ENCODE results near the gene PAPSS1. TPM values are rescaled to one million over a fixed set of nuclear protein-coding genes. Genes with fewer than 3 reads are reported as not detected.
A peak's percentile ranks its signal among the peaks of the same experiment; 100 is the strongest.
"Not testable (repeated sequence)": the region's sequence is repeated elsewhere in the genome, so short reads cannot be mapped to it uniquely, and the experiment has no call there.

Gene PAPSS1
- total RNA-seq, 2 donors from 2014 or later, result 31.6 to 33.2 TPM

GRCh38 chr4:107719207-107719921 lies 670 bp downstream of the PAPSS1 start:
- peak; percentile 44 for DNase-seq
- Mint-ChIP-seq H3K4me3 (peak overlapping the region; percentile 96 to 98), H3K9me3 (no peaks in the 10 kb centered on the region), H3K27me3 (ENCODE audit: low read depth) (no peaks in the 10 kb centered on the region), H3K4me1 (ENCODE audit: low read depth) (peaks cover 32% of the 10 kb centered on the region), H3K36me3 (ENCODE audit: insufficient read depth in 2 of 2) (peaks cover 0 to 5% of the 10 kb centered on the region in 2 donors), H3K27ac (peak overlapping the region; percentile 56)
- peak; percentile 8 to 10 for ATAC-seq (replicated peaks in 1 of 2)

GRCh38 chr4:107718351-107718965 lies 1.6 kb downstream of the PAPSS1 start:
- DNase-seq (no peak), ATAC-seq (replicated peaks in 1 of 2) (no peak)
- Mint-ChIP-seq H3K4me3 (peak overlapping the region; percentile 96 to 98), H3K27ac (peak overlapping the region; percentile 2), H3K36me3 (ENCODE audit: insufficient read depth in 2 of 2) (peaks cover 4 to 5% of the 10 kb centered on the region in 2 donors), H3K27me3 (ENCODE audit: low read depth) (no peaks in the 10 kb centered on the region), H3K4me1 (ENCODE audit: low read depth) (peaks cover 37% of the 10 kb centered on the region), H3K9me3 (no peaks in the 10 kb centered on the region)

- H3K9me3 Mint-ChIP-seq, result peaks cover 0 to 2% of the 10 kb centered on the region in 2 donors
- no peak for DNase-seq
- H3K27ac Mint-ChIP-seq, result no peak overlapping the region
- H3K27me3 Mint-ChIP-seq (ENCODE audit: low read depth), result no peaks in the 10 kb centered on the region
- H3K4me3 Mint-ChIP-seq, result no peak overlapping the region
- peaks cover 3 to 9% of the 10 kb centered on the region in 2 donors for H3K36me3 Mint-ChIP-seq (ENCODE audit: insufficient read depth in 2 of 2)
- no peak for ATAC-seq (replicated peaks in 1 of 2)
- peaks cover 39% of the 10 kb centered on the region for H3K4me1 Mint-ChIP-seq (ENCODE audit: low read depth)
Observed at GRCh38 chr4:107714256-107714655, 5.8 kb downstream of the PAPSS1 start.

- H3K4me3 Mint-ChIP-seq, result no peak overlapping the region
- H3K27me3 Mint-ChIP-seq (ENCODE audit: low read depth), result no peaks in the 10 kb centered on the region
- ATAC-seq (replicated peaks in 1 of 2) (no peak), DNase-seq (no peak)
- H3K9me3 Mint-ChIP-seq, result peaks cover 2 to 6% of the 10 kb centered on the region in 2 donors
- H3K4me1 Mint-ChIP-seq (ENCODE audit: low read depth), result peaks cover 21% of the 10 kb centered on the region
- peaks cover 4 to 10% of the 10 kb centered on the region in 2 donors for H3K36me3 Mint-ChIP-seq (ENCODE audit: insufficient read depth in 2 of 2)
- H3K27ac Mint-ChIP-seq, result no peak overlapping the region
Observed at GRCh38 chr4:107712236-107712635, 7.8 kb downstream of the PAPSS1 start.

- no peak overlapping the region for H3K27ac Mint-ChIP-seq
- peaks cover 2 to 6% of the 10 kb centered on the region in 2 donors for H3K9me3 Mint-ChIP-seq
- ATAC-seq (replicated peaks in 1 of 2) (no peak), DNase-seq (no peak)
- H3K4me3 Mint-ChIP-seq, result no peak overlapping the region
- peaks cover 21% of the 10 kb centered on the region for H3K4me1 Mint-ChIP-seq (ENCODE audit: low read depth)
- no peaks in the 10 kb centered on the region for H3K27me3 Mint-ChIP-seq (ENCODE audit: low read depth)
- peaks cover 4 to 10% of the 10 kb centered on the region in 2 donors for H3K36me3 Mint-ChIP-seq (ENCODE audit: insufficient read depth in 2 of 2)
Observed at GRCh38 chr4:107711831-107712230, 8.2 kb downstream of the PAPSS1 start.

- peaks cover 8 to 14% of the 10 kb centered on the region in 2 donors for H3K36me3 Mint-ChIP-seq (ENCODE audit: insufficient read depth in 2 of 2)
- ATAC-seq (replicated peaks in 1 of 2) (no peak), DNase-seq (no peak)
- peaks cover 6 to 11% of the 10 kb centered on the region in 2 donors for H3K9me3 Mint-ChIP-seq
- no peak overlapping the region for H3K27ac Mint-ChIP-seq
- peaks cover 21% of the 10 kb centered on the region for H3K4me1 Mint-ChIP-seq (ENCODE audit: low read depth)
- no peak overlapping the region for H3K4me3 Mint-ChIP-seq
- no peaks in the 10 kb centered on the region for H3K27me3 Mint-ChIP-seq (ENCODE audit: low read depth)
Observed at GRCh38 chr4:107710493-107711459, 9.3 kb downstream of the PAPSS1 start.

- H3K4me3 Mint-ChIP-seq, result no peak overlapping the region
- no peak overlapping the region for H3K27ac Mint-ChIP-seq
- DNase-seq (no peak), ATAC-seq (replicated peaks in 1 of 2) (no peak)
- peaks cover 21% of the 10 kb centered on the region for H3K4me1 Mint-ChIP-seq (ENCODE audit: low read depth)
- H3K27me3 Mint-ChIP-seq (ENCODE audit: low read depth), result no peaks in the 10 kb centered on the region
- peaks cover 13 to 18% of the 10 kb centered on the region in 2 donors for H3K36me3 Mint-ChIP-seq (ENCODE audit: insufficient read depth in 2 of 2)
- peaks cover 10 to 11% of the 10 kb centered on the region in 2 donors for H3K9me3 Mint-ChIP-seq
Observed at GRCh38 chr4:107709916-107710315, 10.1 kb downstream of the PAPSS1 start.

- DNase-seq (no peak), ATAC-seq (replicated peaks in 1 of 2) (no peak)
- peaks cover 16% of the 10 kb centered on the region for H3K4me1 Mint-ChIP-seq (ENCODE audit: low read depth)
- peaks cover 16 to 17% of the 10 kb centered on the region in 2 donors for H3K36me3 Mint-ChIP-seq (ENCODE audit: insufficient read depth in 2 of 2)
- H3K4me3 Mint-ChIP-seq, result no peak overlapping the region
- no peak overlapping the region for H3K27ac Mint-ChIP-seq
- peaks cover 10 to 14% of the 10 kb centered on the region in 2 donors for H3K9me3 Mint-ChIP-seq
- no peaks in the 10 kb centered on the region for H3K27me3 Mint-ChIP-seq (ENCODE audit: low read depth)
Observed at GRCh38 chr4:107708225-107708624, 11.8 kb downstream of the PAPSS1 start.

GRCh38 chr4:107705742-107706556 lies 14.1 kb downstream of the PAPSS1 start:
- H3K9me3 Mint-ChIP-seq, result peaks cover 10 to 14% of the 10 kb centered on the region in 2 donors
- DNase-seq (no peak), ATAC-seq (replicated peaks in 1 of 2) (no peak)
- H3K36me3 Mint-ChIP-seq (ENCODE audit: insufficient read depth in 2 of 2), result peaks cover 16 to 17% of the 10 kb centered on the region in 2 donors
- H3K4me1 Mint-ChIP-seq (ENCODE audit: low read depth), result peaks cover 16% of the 10 kb centered on the region
- H3K27me3 Mint-ChIP-seq (ENCODE audit: low read depth), result no peaks in the 10 kb centered on the region
- H3K27ac Mint-ChIP-seq, result no peak overlapping the region
- no peak overlapping the region for H3K4me3 Mint-ChIP-seq

- Mint-ChIP-seq H3K4me1 (ENCODE audit: low read depth) (no peaks in the 10 kb centered on the region), H3K9me3 (peaks cover 8% of the 10 kb centered on the region in 2 donors), H3K27ac (no peak overlapping the region), H3K27me3 (ENCODE audit: low read depth) (no peaks in the 10 kb centered on the region), H3K4me3 (no peak overlapping the region), H3K36me3 (ENCODE audit: insufficient read depth in 2 of 2) (peaks cover 10 to 16% of the 10 kb centered on the region in 2 donors)
- no peak for ATAC-seq (replicated peaks in 1 of 2)
- no peak for DNase-seq
Observed at GRCh38 chr4:107701565-107701964, 18.5 kb downstream of the PAPSS1 start.

- ATAC-seq (replicated peaks in 1 of 2) (no peak), DNase-seq (no peak)
- Mint-ChIP-seq H3K27me3 (ENCODE audit: low read depth) (no peaks in the 10 kb centered on the region), H3K4me1 (ENCODE audit: low read depth) (no peaks in the 10 kb centered on the region), H3K36me3 (ENCODE audit: insufficient read depth in 2 of 2) (peaks cover 7 to 9% of the 10 kb centered on the region in 2 donors), H3K27ac (no peak overlapping the region), H3K9me3 (peaks cover 0 to 6% of the 10 kb centered on the region in 2 donors), H3K4me3 (no peak overlapping the region)
Observed at GRCh38 chr4:107699466-107700206, 20.4 kb downstream of the PAPSS1 start.

GRCh38 chr4:107696187-107696586 lies 23.8 kb downstream of the PAPSS1 start:
- not testable (repeated sequence) for H3K27me3 Mint-ChIP-seq (ENCODE audit: low read depth); H3K4me3 Mint-ChIP-seq; H3K9me3 Mint-ChIP-seq; H3K4me1 Mint-ChIP-seq (ENCODE audit: low read depth); H3K36me3 Mint-ChIP-seq (ENCODE audit: insufficient read depth in 2 of 2); ATAC-seq (replicated peaks in 1 of 2); H3K27ac Mint-ChIP-seq; DNase-seq
